Breast epithelium (tissue), 3 donors: Measurements from ENCODE around the gene VPS11.

Experiments used
- CTCF ChIP-seq, 3 donors: fragments of 450-650 bp; IDR thresholded peaks; one replicate each; pipeline ENCODE4 v1.5.1; 2016 to 2017; ENCODE audit warnings: antibody characterized with exemption in 3 of 3, mild to moderate bottlenecking in 3 of 3, moderate library complexity in 3 of 3
- POLR2A ChIP-seq: fragments of 450-650 bp; IDR thresholded peaks from one replicate; pipeline ENCODE4 v1.6.1; 2016; ENCODE audit warnings: antibody characterized with exemption, mild to moderate bottlenecking, moderate library complexity
- POLR2AphosphoS5 ChIP-seq, 3 donors: sonication (generic); formaldehyde crosslinking; IDR thresholded peaks; one replicate each; pipeline ENCODE4 v1.6.1; 2017; ENCODE audit warnings: antibody characterized with exemption in 3 of 3

GRCh38 chr11:119114351-119114750 is 46.7 kb downstream of the VPS11 start:
- TF ChIP-seq CTCF (IDR thresholded peaks at IDR 0.05) (no peak), POLR2A (no peak), POLR2AphosphoS5 (IDR thresholded peaks at IDR 0.05) (no peak)
